K562 (cell line): ENCODE results near the gene ALS2. TPM values are rescaled to one million over a fixed set of nuclear protein-coding genes. Genes with fewer than 3 reads are reported as not detected.

ENCODE experiments used
- ATAC-seq: fragments of 200-7000 bp; cut with Tn5 transposase; 3 replicates; pipeline ENCODE4 v1.9.1; 2020; ENCODE audit warnings: moderate library complexity
- BruUV-seq: library from RNA; stranded (reverse); fragments of 400-500 nt; replicated peaks from 2 replicates; lab custom pipeline; 2021; lab: Mats Ljungman, UMichigan
- CTCF ChIA-PET: fragments of 300-600 bp; formaldehyde crosslinking; extraction: SDS; loops from one replicate; lab custom pipeline; 2021; ENCODE audit warnings: low intra/inter-chr PET ratio; lab: Yijun Ruan, JAX
- POLR2A ChIA-PET: fragments of 300-600, 350-650 bp; sonication (Branson Sonifier 250); formaldehyde crosslinking; extraction: SDS; loops from one replicate; lab custom pipeline; 2021; ENCODE audit warnings: antibody characterized with exemption, inconsistent platforms; lab: Yijun Ruan, JAX
- DNase-seq, 4 experiments: peaks; one replicate each; pipeline versions ENCODE4 v3.0.0 to v3.0.0-alpha.2; 2011 to 2018; ENCODE audit warnings: low spot score in 3 of 4, mixed read lengths in 3 of 4; ENCODE audit errors: extremely low read depth in 1 of 4
- FAIRE-seq: peaks from 2 replicates; lab custom pipeline; 2011; peaks lifted over from hg19 to GRCh38; lab: Jason Lieb, UNC
- H2AFZ ChIP-seq: 2 replicates; pipeline ENCODE4 v1.6.0; 2011; ENCODE audit warnings: low read depth, low read length, control low read depth, inconsistent platforms
- H3K27ac ChIP-seq: fragments of 200-600 bp; 3 replicates; pipeline ENCODE4 v1.8.0; 2011; ENCODE audit warnings: low read depth, mild to moderate bottlenecking, control low read depth, inconsistent platforms, low read length, moderate library complexity, mixed read lengths; ENCODE audit errors: extremely low read depth
- H3K27me3 ChIP-seq, 2 experiments: fragments of 300-600 bp in 1 of 2; 2 replicates in 1 of 2; 3 replicates in 1 of 2; pipeline versions ENCODE4 v1.6.0 to v1.8.0; 2011; ENCODE audit warnings: inconsistent platforms in 2 of 2, low read length in 2 of 2, mild to moderate bottlenecking in 1 of 2, mixed read lengths in 1 of 2, moderate library complexity in 1 of 2; ENCODE audit not compliant: control insufficient read depth in 2 of 2, insufficient read depth in 2 of 2
- H3K36me3 ChIP-seq: fragments of 300-600 bp; 3 replicates; pipeline ENCODE4 v1.8.0; 2011; ENCODE audit warnings: mild to moderate bottlenecking, low read length, inconsistent platforms; ENCODE audit not compliant: control insufficient read depth, insufficient read depth
- H3K4me1 ChIP-seq, 2 experiments: fragments of 200-600 bp in 1 of 2; replicated peaks in 1 of 2; 2 replicates in 1 of 2; 3 replicates in 1 of 2; pipeline versions ENCODE4 v1.5.1 to v1.8.0; 2011; ENCODE audit warnings: inconsistent platforms in 2 of 2, low read length in 2 of 2, mild to moderate bottlenecking in 1 of 2, mixed read lengths in 1 of 2, moderate library complexity in 1 of 2; ENCODE audit not compliant: control insufficient read depth in 2 of 2, insufficient read depth in 2 of 2
- H3K4me2 ChIP-seq: 2 replicates; pipeline ENCODE4 v1.6.1; 2011; ENCODE audit warnings: low read length, control low read depth, inconsistent platforms, mixed read lengths; ENCODE audit not compliant: insufficient read depth
- H3K4me3 ChIP-seq: fragments of 200-600 bp; sonication (generic), shearing (Covaris generic); 2 replicates; pipeline ENCODE4 v1.5.1; 2016; ENCODE audit warnings: control low read depth, inconsistent platforms
- H3K79me2 ChIP-seq: fragments of 200-600 bp; 3 replicates; pipeline ENCODE4 v1.8.0; 2011; ENCODE audit warnings: low read length, inconsistent platforms; ENCODE audit not compliant: control insufficient read depth, insufficient read depth
- H3K9ac ChIP-seq, 2 experiments: 2 replicates each; pipeline versions ENCODE4 v1.6.0 to v1.6.1; 2011; ENCODE audit warnings: low read depth in 2 of 2, low read length in 2 of 2, control low read depth in 1 of 2, inconsistent platforms in 1 of 2, mild to moderate bottlenecking in 1 of 2, mixed read lengths in 1 of 2; ENCODE audit not compliant: insufficient read depth in 1 of 2
- H3K9me1 ChIP-seq: one replicate; pipeline ENCODE4 v1.6.0; 2011; ENCODE audit warnings: inconsistent platforms, mild to moderate bottlenecking, low read length, moderate library complexity; ENCODE audit not compliant: control insufficient read depth, insufficient read depth
- H3K9me3 ChIP-seq: replicated peaks from 2 replicates; pipeline ENCODE4 v1.5.1; 2011; ENCODE audit warnings: low read depth, low read length, inconsistent platforms; ENCODE audit not compliant: control insufficient read depth, insufficient read depth
- H4K20me1 ChIP-seq: replicated peaks from 2 replicates; pipeline ENCODE4 v1.6.1; 2011; ENCODE audit warnings: low read length, inconsistent platforms, mixed read lengths; ENCODE audit not compliant: control insufficient read depth, insufficient read depth
- RHOXF2B ChIP-seq: fragments of 250-450 bp; sonication (Bioruptor Pico); conservative IDR thresholded peaks from 2 replicates; pipeline ENCODE4 v1.5.1; 2021
- TEAD4 ChIP-seq, 2 experiments: sonication (generic) in 1 of 2; formaldehyde crosslinking in 1 of 2; IDR thresholded peaks; 2 replicates each; pipeline versions ENCODE4 v1.6.1 to v1.8.0; 2012 to 2022; ENCODE audit warnings: borderline replicate concordance in 1 of 2, inconsistent platforms in 1 of 2, low read length in 1 of 2, mild to moderate bottlenecking in 1 of 2, missing genetic modification reagents in 1 of 2
- ZNF212 ChIP-seq: fragments of 450-650 bp; formaldehyde crosslinking; IDR thresholded peaks from 2 replicates; pipeline ENCODE4 v1.4.0; 2020; ENCODE audit warnings: mild to moderate bottlenecking
- ZSCAN29 ChIP-seq: fragments of 450-650 bp; IDR thresholded peaks from 2 replicates; pipeline ENCODE4 v1.6.1; 2017
- WGBS: fragments of 100-300 bp; shearing (Covaris generic); methylation state at CpG from one replicate; pipeline ENCODE4 v1.1.6; 2016; ENCODE audit warnings: low coverage, mixed read lengths; ENCODE audit not compliant: insufficient coverage; ENCODE audit errors: missing lambda C conversion rate; 5-methylcytosine and 5-hydroxymethylcytosine counted together
- in situ Hi-C: fragments of 300-500 bp; cut with MboI; formaldehyde crosslinking; loops from 4 replicates; pipeline ENCODE4 v1.15.0; 2018; ENCODE audit warnings: inconsistent platforms, mixed read lengths
- intact Hi-C: fragments of 100-400 bp; cut with micrococcal nuclease; formaldehyde crosslinking; loops from 2 replicates; pipeline ENCODE4 v1.14.2; 2022
- polyA plus RNA-seq, 8 experiments: library from polyadenylated mRNA; depleted of rRNA in 4 of 8; stranded (reverse) in 5 of 8; unstranded in 3 of 8; fragments of >200 nt; fragmentation: Nextera tagmentation in 2 of 8; fragmentation: Illumina TruSeq in 1 of 8; extraction: Ambion mirVana in 2 of 8; extraction: Trizol in 1 of 8; gene quantifications; 2 replicates each; pipeline versions ENCODE4 v1.2.1 to v1.2.3, GENCODE V29; 2011 to 2014; ENCODE audit warnings: inconsistent platforms in 1 of 8, missing spikeins in 1 of 8
- total RNA-seq, 7 experiments: library from RNA; depleted of rRNA in 6 of 7; stranded (reverse); fragments of >200 nt in 6 of 7; fragmentation: Illumina TruSeq in 2 of 7; extraction: Trizol in 2 of 7; gene quantifications; 2 replicates each; pipeline versions ENCODE4 v1.2.1 to v1.2.3, GENCODE V29; 2011 to 2021; ENCODE audit warnings: low replicate concordance in 1 of 7
- TF ChIP-seq, protein P1 (sequence below): fragments of 250-450 bp; sonication (Bioruptor Pico); IDR thresholded peaks from 2 replicates; pipeline ENCODE4 v1.4.0; 2020
- TF ChIP-seq, protein P2 (sequence below): fragments of 250-450 bp; sonication (Bioruptor Pico); IDR thresholded peaks from 2 replicates; pipeline ENCODE4 v1.6.1; 2021; ENCODE audit warnings: mild to moderate bottlenecking

The ALS2 gene
- total and polyA plus RNA-seq, 9 of the 15 experiments (the other 6 are each of a cell fraction or from before 2014, with no cell fraction given), result 5.2 to 17.7 (median 11.6) TPM

DNA sequence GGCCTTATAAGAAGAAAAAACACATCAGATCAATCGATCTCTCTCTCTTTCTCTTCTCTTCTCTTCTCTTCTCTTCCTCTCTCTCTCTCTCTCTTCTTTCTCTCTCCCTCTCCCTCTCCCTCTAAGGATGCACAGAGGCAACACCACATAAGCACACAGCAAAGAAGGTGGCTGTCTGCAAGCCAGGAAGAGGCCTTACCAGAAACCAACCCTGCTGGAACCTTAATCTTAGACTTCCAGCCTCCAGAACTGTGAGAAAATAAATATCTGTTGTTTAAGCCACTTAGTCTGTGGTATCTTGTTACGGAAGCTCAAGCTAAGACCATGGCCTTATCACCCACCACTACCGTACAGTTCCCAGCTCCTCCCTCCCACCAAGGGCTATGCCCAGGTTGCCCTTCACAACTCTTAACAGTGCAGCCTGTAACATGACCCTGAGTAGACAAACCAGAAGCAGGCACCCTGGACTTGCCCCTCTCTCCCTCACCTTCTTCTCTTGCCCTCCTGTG is 112.3 kb downstream of the ALS2 start:
- POLR2A ChIA-PET, result no interaction called here

More for the DNA sequence above, 112.3 kb downstream of the ALS2 start:
- in situ Hi-C loops (no loop called here), intact Hi-C loops (no loop called here)
- Histone ChIP-seq H3K4me2 (no peak overlapping the region), H3K4me1 (no peaks in the 10 kb centered on the region; a peak in 1 of 5 replicates), H3K9ac (no peak overlapping the region), H3K36me3 (no peaks in the 10 kb centered on the region), H3K27me3 (no peaks in the 10 kb centered on the region), H3K9me1 (no peaks in the 10 kb centered on the region), H4K20me1 (no peaks in the 10 kb centered on the region), H3K9me3 (no peaks in the 10 kb centered on the region), H3K27ac (no peak overlapping the region)
- WGBS, result 0% methylated on average over 1 of the region's 3 CpGs
- no TSS peak for BruUV-seq
- FAIRE-seq (no peak), DNase-seq (no peak)
- no peak for TF ChIP-seq ZNF212 (CRISPR knock-in tag)
- TF ChIP-seq, protein P1, sequence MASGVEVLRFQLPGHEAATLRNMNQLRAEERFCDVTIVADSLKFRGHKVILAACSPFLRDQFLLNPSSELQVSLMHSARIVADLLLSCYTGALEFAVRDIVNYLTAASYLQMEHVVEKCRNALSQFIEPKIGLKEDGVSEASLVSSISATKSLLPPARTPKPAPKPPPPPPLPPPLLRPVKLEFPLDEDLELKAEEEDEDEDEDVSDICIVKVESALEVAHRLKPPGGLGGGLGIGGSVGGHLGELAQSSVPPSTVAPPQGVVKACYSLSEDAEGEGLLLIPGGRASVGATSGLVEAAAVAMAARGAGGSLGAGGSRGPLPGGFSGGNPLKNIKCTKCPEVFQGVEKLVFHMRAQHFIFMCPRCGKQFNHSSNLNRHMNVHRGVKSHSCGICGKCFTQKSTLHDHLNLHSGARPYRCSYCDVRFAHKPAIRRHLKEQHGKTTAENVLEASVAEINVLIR (CRISPR knock-in tag), result no peak
- no peak for TF ChIP-seq ZSCAN29
- no peak for TF ChIP-seq RHOXF2B (CRISPR knock-in tag)
- no peak for TF ChIP-seq TEAD4 (IDR thresholded peaks at IDR 0.05; ENCODE audit: low read length)
- no peak for TF ChIP-seq TEAD4 (CRISPR knock-in tag; IDR thresholded peaks at IDR 0.05; ENCODE audit: borderline replicate concordance)
- TF ChIP-seq, protein P2, sequence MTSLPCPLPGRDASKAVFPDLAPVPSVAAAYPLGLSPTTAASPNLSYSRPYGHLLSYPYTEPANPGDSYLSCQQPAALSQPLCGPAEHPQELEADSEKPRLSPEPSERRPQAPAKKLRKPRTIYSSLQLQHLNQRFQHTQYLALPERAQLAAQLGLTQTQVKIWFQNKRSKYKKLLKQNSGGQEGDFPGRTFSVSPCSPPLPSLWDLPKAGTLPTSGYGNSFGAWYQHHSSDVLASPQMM (CRISPR knock-in tag), result no peak
- TF ChIP-seq, all 486 proteins: peak for 0
- no peak for ATAC-seq
- CTCF ChIA-PET, result no interaction called here
- Histone ChIP-seq H3K4me3 (no peak overlapping the region), H2AFZ (no peak overlapping the region), H3K79me2 (no peaks in the 10 kb centered on the region)
